Measurements from ENCODE around the gene C1orf226. TPM values are rescaled to one million over a fixed set of nuclear protein-coding genes. Genes with fewer than 3 reads are reported as not detected.
A peak's percentile ranks its signal among the peaks of the same experiment; 100 is the strongest.

C1orf226 gene
- total RNA-seq, 1 donor from 2014 or later: 0.26 TPM

DNA sequence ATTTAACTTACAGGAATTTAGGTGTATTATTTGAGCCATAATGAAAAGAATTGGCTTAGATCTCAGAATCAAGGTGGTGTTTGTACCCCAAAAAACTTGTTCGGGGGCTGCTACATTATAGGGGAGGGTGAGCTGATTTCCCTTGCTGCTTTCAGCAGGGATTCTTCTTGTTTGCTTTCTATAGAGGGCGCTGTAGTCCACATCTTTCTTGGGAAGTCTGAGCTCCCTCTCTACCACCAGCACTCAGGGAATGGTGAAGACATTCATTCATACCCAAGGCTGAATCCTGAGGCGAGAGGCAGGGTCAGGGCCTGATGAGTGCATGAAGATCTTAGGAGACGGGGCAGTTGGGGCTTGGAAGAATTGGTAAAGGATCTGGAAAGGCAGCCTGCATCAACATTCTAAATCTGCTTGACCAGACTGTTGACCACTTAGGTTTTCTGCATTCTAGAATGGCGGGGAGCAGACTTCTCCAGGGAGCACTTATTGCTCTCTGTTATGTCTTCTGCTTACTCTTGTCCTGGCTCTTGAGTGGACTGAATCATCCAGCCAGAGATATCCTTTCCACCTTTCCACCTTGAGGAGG lies 23.8 kb upstream of the C1orf226 start:
- no peaks in the 10 kb centered on the region for H3K36me3 ChIP-seq (ENCODE audit: control insufficient read depth, insufficient read depth, low read length)
- DNase-seq (ENCODE audit: low read depth): peak; percentile 51

DNA sequence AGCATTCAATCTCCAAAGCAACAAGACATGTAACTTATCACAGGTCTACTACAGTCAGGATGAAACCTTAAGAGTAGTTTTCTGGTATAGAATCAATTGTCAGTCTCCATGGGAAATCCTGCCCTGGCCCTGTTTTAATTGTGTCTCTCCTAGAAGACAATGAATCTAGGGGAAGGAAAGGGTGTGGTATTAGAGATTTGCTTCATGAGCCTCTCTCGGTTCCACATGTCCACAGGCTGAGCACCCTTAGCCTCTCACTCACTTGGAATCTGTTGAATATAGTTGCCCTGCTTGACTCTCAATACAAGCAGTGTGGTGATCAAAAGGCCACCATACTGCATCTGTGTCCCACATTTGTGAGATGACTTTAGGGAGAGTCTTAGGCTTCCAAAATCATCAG lies 22.6 kb upstream of the C1orf226 start:
- Histone ChIP-seq H3K4me3 (ENCODE audit: low read depth, low read length) (no peak overlapping the region), H3K27me3 (ENCODE audit: control insufficient read depth, insufficient read depth, low read length) (no peaks in the 10 kb centered on the region), H3K36me3 (ENCODE audit: control insufficient read depth, insufficient read depth, low read length) (no peaks in the 10 kb centered on the region)
- FAIRE-seq: no peak
- no peak for DNase-seq (ENCODE audit: low read depth)
- TF ChIP-seq, protein P1, sequence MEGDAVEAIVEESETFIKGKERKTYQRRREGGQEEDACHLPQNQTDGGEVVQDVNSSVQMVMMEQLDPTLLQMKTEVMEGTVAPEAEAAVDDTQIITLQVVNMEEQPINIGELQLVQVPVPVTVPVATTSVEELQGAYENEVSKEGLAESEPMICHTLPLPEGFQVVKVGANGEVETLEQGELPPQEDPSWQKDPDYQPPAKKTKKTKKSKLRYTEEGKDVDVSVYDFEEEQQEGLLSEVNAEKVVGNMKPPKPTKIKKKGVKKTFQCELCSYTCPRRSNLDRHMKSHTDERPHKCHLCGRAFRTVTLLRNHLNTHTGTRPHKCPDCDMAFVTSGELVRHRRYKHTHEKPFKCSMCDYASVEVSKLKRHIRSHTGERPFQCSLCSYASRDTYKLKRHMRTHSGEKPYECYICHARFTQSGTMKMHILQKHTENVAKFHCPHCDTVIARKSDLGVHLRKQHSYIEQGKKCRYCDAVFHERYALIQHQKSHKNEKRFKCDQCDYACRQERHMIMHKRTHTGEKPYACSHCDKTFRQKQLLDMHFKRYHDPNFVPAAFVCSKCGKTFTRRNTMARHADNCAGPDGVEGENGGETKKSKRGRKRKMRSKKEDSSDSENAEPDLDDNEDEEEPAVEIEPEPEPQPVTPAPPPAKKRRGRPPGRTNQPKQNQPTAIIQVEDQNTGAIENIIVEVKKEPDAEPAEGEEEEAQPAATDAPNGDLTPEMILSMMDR (IDR thresholded peaks at IDR 0.05; ENCODE audit: insufficient read depth, low read length, severe bottlenecking): no peak

More for the DNA sequence above, 23.8 kb upstream of the C1orf226 start:
- TF ChIP-seq, protein P1 (IDR thresholded peaks at IDR 0.05; ENCODE audit: insufficient read depth, low read length, severe bottlenecking): peak; percentile 68
- Histone ChIP-seq H3K27me3 (ENCODE audit: control insufficient read depth, insufficient read depth, low read length) (no peaks in the 10 kb centered on the region), H3K4me3 (ENCODE audit: low read depth, low read length) (no peak overlapping the region)
- no peak for FAIRE-seq

DNA sequence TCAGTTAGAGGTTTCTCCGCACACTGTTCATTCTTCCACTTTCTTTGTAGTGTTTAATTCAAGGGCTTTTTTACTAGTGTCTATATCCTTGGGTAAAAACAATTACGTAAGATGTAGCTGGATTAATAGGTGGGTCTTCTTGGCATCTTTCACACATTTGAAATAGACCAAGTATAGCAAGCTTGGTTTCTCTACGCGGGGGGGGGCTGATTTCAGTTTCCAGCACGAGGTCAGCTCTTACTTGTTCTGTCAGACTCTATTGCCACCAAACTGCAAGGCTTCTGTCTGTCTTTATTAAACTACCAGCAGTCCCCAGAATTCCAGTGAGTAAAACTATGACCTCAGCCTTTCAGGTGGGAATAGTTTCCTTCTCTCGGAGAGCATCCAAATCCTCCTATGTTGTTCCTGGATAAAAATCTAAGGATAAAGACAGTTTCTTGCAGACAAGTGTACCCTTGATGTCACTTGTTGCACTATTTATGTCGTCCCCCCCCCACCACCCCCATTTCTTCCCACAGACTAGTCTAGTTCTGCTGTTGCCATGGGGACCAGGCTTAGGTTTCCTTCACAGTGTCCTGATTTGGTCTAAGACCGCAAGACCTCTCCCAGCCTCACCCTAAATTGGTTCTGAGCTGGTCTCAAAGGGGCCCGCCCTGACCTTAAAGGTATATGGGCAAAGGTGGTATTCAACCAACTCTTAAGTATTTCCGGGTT lies 21.8 kb upstream of the C1orf226 start:
- H3K36me3 ChIP-seq (ENCODE audit: control insufficient read depth, insufficient read depth, low read length): no peaks in the 10 kb centered on the region
- FAIRE-seq (no peak), DNase-seq (ENCODE audit: low read depth) (no peak)
- TF ChIP-seq, protein P1 (IDR thresholded peaks at IDR 0.05; ENCODE audit: insufficient read depth, low read length, severe bottlenecking): no peak
- no peaks in the 10 kb centered on the region for H3K27me3 ChIP-seq (ENCODE audit: control insufficient read depth, insufficient read depth, low read length)
- no peak overlapping the region for H3K4me3 ChIP-seq (ENCODE audit: low read depth, low read length)

DNA sequence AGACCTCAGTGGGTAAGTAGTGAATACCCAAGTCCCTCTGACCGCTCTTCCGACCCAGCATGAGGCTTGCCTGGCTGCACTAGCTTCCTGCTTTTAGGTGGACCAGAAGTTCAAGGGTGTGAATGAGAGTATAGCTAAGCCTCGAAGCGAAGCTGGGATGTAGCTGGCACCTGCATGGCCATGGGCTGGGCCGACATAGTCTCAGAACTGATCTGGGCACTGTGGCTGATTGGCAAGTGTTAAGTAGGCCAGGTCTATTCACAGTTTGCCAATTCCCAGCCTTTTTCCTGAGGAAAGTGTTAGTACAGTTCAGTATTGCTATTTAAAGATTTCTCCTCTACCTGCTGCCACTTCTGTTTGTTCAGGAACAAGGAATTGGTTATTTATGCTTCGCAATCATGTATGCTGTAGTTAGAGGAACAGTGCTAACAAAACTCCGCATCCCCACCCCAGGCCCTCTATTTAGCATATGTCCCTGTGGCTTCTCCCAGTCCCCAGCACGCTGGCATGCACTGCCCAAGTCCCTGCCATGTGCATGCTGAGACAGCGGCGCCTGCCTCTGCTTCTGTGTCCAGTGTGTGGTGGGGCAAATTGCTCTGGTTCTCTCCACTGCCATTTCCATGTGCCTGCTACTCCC lies 21.2 kb upstream of the C1orf226 start:
- DNase-seq (ENCODE audit: low read depth): no peak
- no peak for FAIRE-seq
- H3K4me3 ChIP-seq (ENCODE audit: low read depth, low read length): no peak overlapping the region
- H3K27me3 ChIP-seq (ENCODE audit: control insufficient read depth, insufficient read depth, low read length): no peaks in the 10 kb centered on the region
- no peaks in the 10 kb centered on the region for H3K36me3 ChIP-seq (ENCODE audit: control insufficient read depth, insufficient read depth, low read length)
- TF ChIP-seq, protein P1 (IDR thresholded peaks at IDR 0.05; ENCODE audit: insufficient read depth, low read length, severe bottlenecking): no peak

DNA sequence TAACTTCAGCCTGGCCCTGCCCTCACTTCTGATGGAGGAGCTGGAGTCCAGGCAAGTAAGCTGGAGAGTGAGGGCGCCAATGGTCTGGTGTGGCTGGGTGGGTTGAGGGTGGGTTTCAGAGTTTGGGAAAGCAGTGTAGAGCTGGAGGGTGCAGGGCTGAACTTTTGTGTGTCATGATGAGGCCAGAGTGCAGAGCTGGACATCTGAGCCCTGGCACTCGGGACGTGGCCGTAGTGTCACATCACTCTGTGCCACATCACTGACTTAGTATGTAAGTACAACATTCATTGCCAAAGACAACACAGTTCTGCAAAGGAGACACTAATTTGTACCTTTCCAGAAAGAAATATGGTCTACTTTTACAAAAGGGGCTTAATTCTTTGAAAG lies 20.7 kb upstream of the C1orf226 start:
- no peaks in the 10 kb centered on the region for H3K27me3 ChIP-seq (ENCODE audit: control insufficient read depth, insufficient read depth, low read length)
- no peak for FAIRE-seq

More for the DNA sequence above, 20.7 kb upstream of the C1orf226 start:
- TF ChIP-seq, protein P1 (IDR thresholded peaks at IDR 0.05; ENCODE audit: insufficient read depth, low read length, severe bottlenecking): no peak
- no peak for DNase-seq (ENCODE audit: low read depth)
- Histone ChIP-seq H3K36me3 (ENCODE audit: control insufficient read depth, insufficient read depth, low read length) (no peaks in the 10 kb centered on the region), H3K4me3 (ENCODE audit: low read depth, low read length) (no peak overlapping the region)
